A549 treated with AZD9567 at 1 μM for 4 hours (cell line): ENCODE data around the gene KLHL5. TPM values are rescaled to one million over a fixed set of nuclear protein-coding genes. Genes with fewer than 3 reads are reported as not detected.

Experiments
- total RNA-seq: library from RNA; stranded (reverse); fragments of 200-300 nt; extraction: Qiagen RNA extraction; gene quantifications from 5 replicates; pipeline ENCODE4 v1.2.3, GENCODE V29; 2022; ENCODE audit not compliant: insufficient read depth

KLHL5 gene, protein sequence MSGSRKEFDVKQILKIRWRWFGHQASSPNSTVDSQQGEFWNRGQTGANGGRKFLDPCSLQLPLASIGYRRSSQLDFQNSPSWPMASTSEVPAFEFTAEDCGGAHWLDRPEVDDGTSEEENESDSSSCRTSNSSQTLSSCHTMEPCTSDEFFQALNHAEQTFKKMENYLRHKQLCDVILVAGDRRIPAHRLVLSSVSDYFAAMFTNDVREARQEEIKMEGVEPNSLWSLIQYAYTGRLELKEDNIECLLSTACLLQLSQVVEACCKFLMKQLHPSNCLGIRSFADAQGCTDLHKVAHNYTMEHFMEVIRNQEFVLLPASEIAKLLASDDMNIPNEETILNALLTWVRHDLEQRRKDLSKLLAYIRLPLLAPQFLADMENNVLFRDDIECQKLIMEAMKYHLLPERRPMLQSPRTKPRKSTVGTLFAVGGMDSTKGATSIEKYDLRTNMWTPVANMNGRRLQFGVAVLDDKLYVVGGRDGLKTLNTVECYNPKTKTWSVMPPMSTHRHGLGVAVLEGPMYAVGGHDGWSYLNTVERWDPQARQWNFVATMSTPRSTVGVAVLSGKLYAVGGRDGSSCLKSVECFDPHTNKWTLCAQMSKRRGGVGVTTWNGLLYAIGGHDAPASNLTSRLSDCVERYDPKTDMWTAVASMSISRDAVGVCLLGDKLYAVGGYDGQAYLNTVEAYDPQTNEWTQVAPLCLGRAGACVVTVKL
- total RNA-seq: 41.8 to 68.0 TPM (median 47.7 TPM) in 5 replicates

DNA sequence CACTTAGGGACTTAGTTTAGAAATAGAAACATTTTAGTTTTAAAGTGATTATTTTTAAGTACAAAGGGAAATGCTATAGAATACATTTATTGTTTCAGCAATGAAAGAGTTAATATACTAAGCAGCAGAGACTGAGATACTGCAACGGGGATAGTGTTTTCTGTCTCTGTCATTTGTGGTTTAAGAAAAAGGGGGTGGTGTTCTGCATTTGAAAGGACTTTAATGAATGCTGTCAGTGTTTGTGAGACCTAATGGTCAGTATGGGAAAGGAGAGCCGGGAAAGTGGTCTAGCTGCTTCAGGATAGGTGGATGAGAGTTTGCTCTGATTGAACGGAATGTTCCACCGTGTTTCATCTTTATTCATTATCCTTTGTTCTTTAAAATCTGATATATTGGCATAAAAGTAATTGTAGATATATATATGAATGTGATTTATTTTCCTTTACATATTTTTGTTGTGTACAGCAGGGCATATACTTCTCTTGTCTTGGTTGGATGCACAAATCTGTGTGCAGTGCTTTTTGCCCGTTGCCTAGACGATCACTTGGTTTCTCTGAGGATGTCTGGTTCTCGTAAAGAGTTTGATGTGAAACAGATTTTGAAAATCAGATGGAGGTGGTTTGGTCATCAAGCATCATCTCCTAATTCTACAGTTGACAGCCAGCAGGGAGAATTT lies at the start of gene KLHL5:
KLHL5 (plus strand) TSS at position 139 of the 676 bp plus-strand sequence; CDS start at position 560, 421 bp downstream.

GRCh38 chr4:39032218-39033085 lies 29.6 kb upstream of the KLHL5 start, which contains the start of gene TMEM156:
Gene TMEM156, minus strand, starts transcription at chr4:39032409. Its CDS starts 96 bp downstream, at chr4:39032313.

Other genes with a start within 250 kb of the KLHL5 start
- gene TLR6, start 205.4 kb upstream of the KLHL5 start, total RNA-seq: 1.3 to 2.2 TPM (median 1.8 TPM) in 5 replicates
- 21.0 to 48.9 TPM (median 33.4 TPM) in 5 replicates for gene FAM114A1, start 194.4 kb upstream of the KLHL5 start, total RNA-seq
- gene TMEM156, start 29.8 kb upstream of the KLHL5 start, total RNA-seq: 15.0 to 21.1 TPM (median 17.5 TPM) in 5 replicates
- gene WDR19, start 120.3 kb downstream of the KLHL5 start, total RNA-seq: 8.1 to 9.5 TPM (median 9.3 TPM) in 5 replicates